ENCODE data around the gene KRTAP1-1. TPM values are rescaled to one million over a fixed set of nuclear protein-coding genes. Genes with fewer than 3 reads are reported as not detected.
"Not testable (repeated sequence)": the region's sequence is repeated elsewhere in the genome, so short reads cannot be mapped to it uniquely, and the experiment has no call there.

Gene KRTAP1-1, protein sequence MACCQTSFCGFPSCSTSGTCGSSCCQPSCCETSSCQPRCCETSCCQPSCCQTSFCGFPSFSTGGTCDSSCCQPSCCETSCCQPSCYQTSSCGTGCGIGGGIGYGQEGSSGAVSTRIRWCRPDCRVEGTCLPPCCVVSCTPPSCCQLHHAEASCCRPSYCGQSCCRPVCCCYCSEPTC
- not detected in 2 replicates for polyA plus RNA-seq
- polyA minus RNA-seq: not detected in 2 replicates

DNA sequence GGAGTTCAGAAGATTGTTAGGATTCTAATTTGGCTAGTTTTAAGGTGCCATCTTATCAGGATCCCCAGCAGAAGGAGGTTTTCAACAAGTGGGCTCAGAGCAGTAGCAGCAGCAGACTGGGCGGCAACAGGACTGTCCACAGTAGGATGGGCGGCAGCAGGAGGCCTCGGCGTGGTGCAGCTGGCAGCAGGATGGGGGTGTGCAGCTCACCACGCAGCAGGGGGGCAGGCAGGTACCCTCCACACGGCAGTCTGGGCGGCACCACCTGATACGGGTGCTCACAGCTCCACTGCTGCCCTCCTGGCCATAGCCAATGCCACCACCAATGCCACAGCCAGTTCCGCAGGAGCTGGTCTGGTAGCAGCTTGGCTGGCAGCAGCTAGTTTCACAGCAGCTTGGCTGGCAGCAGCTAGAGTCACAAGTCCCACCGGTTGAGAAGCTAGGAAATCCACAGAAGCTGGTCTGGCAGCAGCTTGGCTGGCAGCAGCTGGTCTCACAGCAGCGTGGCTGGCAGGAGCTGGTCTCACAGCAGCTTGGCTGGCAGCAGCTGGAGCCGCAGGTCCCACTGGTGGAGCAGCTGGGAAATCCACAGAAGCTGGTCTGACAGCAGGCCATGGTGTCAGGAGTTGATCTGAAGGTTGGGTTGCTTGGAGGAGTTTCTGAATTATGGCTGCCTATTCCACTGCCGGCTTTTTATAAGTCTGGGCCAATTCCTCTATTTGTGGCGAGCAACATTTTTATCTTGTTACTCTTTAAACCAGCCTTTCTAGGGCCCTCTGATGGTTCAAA, at the start of gene KRTAP1-1:
Gene KRTAP1-1, minus strand, starts transcription at position 668 of the 789 bp plus-strand sequence. Its CDS starts 53 bp downstream, at position 615.
- H3K4me3 ChIP-seq (ENCODE audit: low read length); H4K20me1 ChIP-seq (ENCODE audit: insufficient read depth); H3K9ac ChIP-seq (ENCODE audit: low read length); H3K9me2 ChIP-seq (ENCODE audit: insufficient read depth, low read length); H3K27ac ChIP-seq (ENCODE audit: low read length); H3K79me2 ChIP-seq (replicated peaks; ENCODE audit: insufficient read depth, low read length); H3F3A ChIP-seq (ENCODE audit: insufficient read depth, low read length, poor library complexity, severe bottlenecking); H3K4me2 ChIP-seq (ENCODE audit: low read length); H3K36me3 ChIP-seq (ENCODE audit: insufficient read depth, low read length); H2AFZ ChIP-seq (ENCODE audit: low read depth, low read length); H3K27me3 ChIP-seq (ENCODE audit: insufficient read depth, low read depth, low read length); H3K9me3 ChIP-seq (ENCODE audit: low read length): not testable (repeated sequence)

- not testable (repeated sequence) for H3K9ac ChIP-seq (ENCODE audit: low read length); H3K27me3 ChIP-seq (ENCODE audit: insufficient read depth, low read depth, low read length); H3K79me2 ChIP-seq (replicated peaks; ENCODE audit: insufficient read depth, low read length); H2AFZ ChIP-seq (ENCODE audit: low read depth, low read length); H3F3A ChIP-seq (ENCODE audit: insufficient read depth, low read length, poor library complexity, severe bottlenecking); H3K27ac ChIP-seq (ENCODE audit: low read length); H3K36me3 ChIP-seq (ENCODE audit: insufficient read depth, low read length); H4K20me1 ChIP-seq (ENCODE audit: insufficient read depth); H3K4me2 ChIP-seq (ENCODE audit: low read length); H3K9me2 ChIP-seq (ENCODE audit: insufficient read depth, low read length); H3K9me3 ChIP-seq (ENCODE audit: low read length); H3K4me3 ChIP-seq (ENCODE audit: low read length)
Measured at GRCh38 chr17:41088760-41089352, 47.6 kb upstream of the KRTAP1-1 start.

- H3K79me2 ChIP-seq (replicated peaks; ENCODE audit: insufficient read depth, low read length); H3K9ac ChIP-seq (ENCODE audit: low read length); H3F3A ChIP-seq (ENCODE audit: insufficient read depth, low read length, poor library complexity, severe bottlenecking); H3K4me2 ChIP-seq (ENCODE audit: low read length); H3K9me2 ChIP-seq (ENCODE audit: insufficient read depth, low read length); H3K27ac ChIP-seq (ENCODE audit: low read length); H4K20me1 ChIP-seq (ENCODE audit: insufficient read depth); H3K27me3 ChIP-seq (ENCODE audit: insufficient read depth, low read depth, low read length); H3K4me3 ChIP-seq (ENCODE audit: low read length); H3K36me3 ChIP-seq (ENCODE audit: insufficient read depth, low read length); H2AFZ ChIP-seq (ENCODE audit: low read depth, low read length); H3K9me3 ChIP-seq (ENCODE audit: low read length): not testable (repeated sequence)
Measured at GRCh38 chr17:41084100-41084856, 43.0 kb upstream of the KRTAP1-1 start, which contains the start of gene KRTAP4-7. TSS of gene KRTAP4-7 (plus strand) at chr17:41084150. CDS start at chr17:41084207, 57 bp downstream.

GRCh38 chr17:41083427-41083826, 42.2 kb upstream of the KRTAP1-1 start:
- not testable (repeated sequence) for H3K4me3 ChIP-seq (ENCODE audit: low read length); H3K79me2 ChIP-seq (replicated peaks; ENCODE audit: insufficient read depth, low read length); H3K27me3 ChIP-seq (ENCODE audit: insufficient read depth, low read depth, low read length); H3F3A ChIP-seq (ENCODE audit: insufficient read depth, low read length, poor library complexity, severe bottlenecking); H3K9me3 ChIP-seq (ENCODE audit: low read length); H3K27ac ChIP-seq (ENCODE audit: low read length); H3K9me2 ChIP-seq (ENCODE audit: insufficient read depth, low read length); H3K36me3 ChIP-seq (ENCODE audit: insufficient read depth, low read length); H4K20me1 ChIP-seq (ENCODE audit: insufficient read depth); H3K9ac ChIP-seq (ENCODE audit: low read length); H2AFZ ChIP-seq (ENCODE audit: low read depth, low read length); H3K4me2 ChIP-seq (ENCODE audit: low read length)

DNA sequence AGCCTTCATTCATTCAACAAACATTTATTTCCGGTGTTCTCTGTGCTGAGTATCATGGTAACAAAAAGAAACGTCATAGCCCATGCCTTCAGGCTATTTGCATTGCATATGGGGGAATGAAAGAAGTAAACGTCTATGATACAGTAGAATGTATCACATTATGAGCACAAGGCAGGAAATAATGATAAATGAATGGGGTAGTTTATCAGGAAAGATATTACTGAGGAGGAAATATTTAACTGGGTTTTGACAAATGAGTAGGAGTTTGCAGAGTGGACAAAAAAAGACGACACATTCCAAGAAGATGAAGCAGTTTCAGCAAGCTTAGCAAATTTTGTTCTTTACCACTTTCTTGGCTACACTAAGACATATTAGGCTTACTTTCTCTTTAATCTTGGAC, 41.4 kb upstream of the KRTAP1-1 start:
- Histone ChIP-seq H3K4me3 (ENCODE audit: low read length) (no peak overlapping the region), H3K9me2 (ENCODE audit: insufficient read depth, low read length) (no peaks in the 10 kb centered on the region), H2AFZ (ENCODE audit: low read depth, low read length) (no peak overlapping the region), H4K20me1 (ENCODE audit: insufficient read depth) (no peaks in the 10 kb centered on the region), H3K27ac (ENCODE audit: low read length) (no peak overlapping the region), H3K9ac (ENCODE audit: low read length) (no peak overlapping the region), H3K79me2 (replicated peaks; ENCODE audit: insufficient read depth, low read length) (no peaks in the 10 kb centered on the region), H3K4me2 (ENCODE audit: low read length) (no peak overlapping the region), H3K27me3 (ENCODE audit: insufficient read depth, low read depth, low read length) (no peaks in the 10 kb centered on the region), H3K9me3 (ENCODE audit: low read length) (no peaks in the 10 kb centered on the region), H3K36me3 (ENCODE audit: insufficient read depth, low read length) (no peaks in the 10 kb centered on the region), H3F3A (ENCODE audit: insufficient read depth, low read length, poor library complexity, severe bottlenecking) (no peaks in the 10 kb centered on the region)
- TF ChIP-seq EZH2 (IDR thresholded peaks at IDR 0.05; ENCODE audit: borderline replicate concordance, insufficient read depth, low read length, poor library complexity, severe bottlenecking): no peak
- TF ChIP-seq, protein P1, sequence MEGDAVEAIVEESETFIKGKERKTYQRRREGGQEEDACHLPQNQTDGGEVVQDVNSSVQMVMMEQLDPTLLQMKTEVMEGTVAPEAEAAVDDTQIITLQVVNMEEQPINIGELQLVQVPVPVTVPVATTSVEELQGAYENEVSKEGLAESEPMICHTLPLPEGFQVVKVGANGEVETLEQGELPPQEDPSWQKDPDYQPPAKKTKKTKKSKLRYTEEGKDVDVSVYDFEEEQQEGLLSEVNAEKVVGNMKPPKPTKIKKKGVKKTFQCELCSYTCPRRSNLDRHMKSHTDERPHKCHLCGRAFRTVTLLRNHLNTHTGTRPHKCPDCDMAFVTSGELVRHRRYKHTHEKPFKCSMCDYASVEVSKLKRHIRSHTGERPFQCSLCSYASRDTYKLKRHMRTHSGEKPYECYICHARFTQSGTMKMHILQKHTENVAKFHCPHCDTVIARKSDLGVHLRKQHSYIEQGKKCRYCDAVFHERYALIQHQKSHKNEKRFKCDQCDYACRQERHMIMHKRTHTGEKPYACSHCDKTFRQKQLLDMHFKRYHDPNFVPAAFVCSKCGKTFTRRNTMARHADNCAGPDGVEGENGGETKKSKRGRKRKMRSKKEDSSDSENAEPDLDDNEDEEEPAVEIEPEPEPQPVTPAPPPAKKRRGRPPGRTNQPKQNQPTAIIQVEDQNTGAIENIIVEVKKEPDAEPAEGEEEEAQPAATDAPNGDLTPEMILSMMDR (IDR thresholded peaks at IDR 0.05; ENCODE audit: poor library complexity, severe bottlenecking): no peak
- TF ChIP-seq POLR2AphosphoS5 (IDR thresholded peaks at IDR 0.05): no peak
- no peak for TF ChIP-seq TAF1 (IDR thresholded peaks at IDR 0.05; ENCODE audit: low read depth)
- no peak for TF ChIP-seq EP300 (conservative IDR thresholded peaks at IDR 0.05; ENCODE audit: poor library complexity, severe bottlenecking)
- TF ChIP-seq RAD21 (conservative IDR thresholded peaks at IDR 0.05): no peak
- no peak for TF ChIP-seq SMC3 (conservative IDR thresholded peaks at IDR 0.05; ENCODE audit: poor library complexity)
